Loucy (cell line): ENCODE measurements around the gene TCAIM.

Experiments used
- H2AFZ ChIP-seq: fragments of 200-600 bp; sonication (generic); 2 replicates; pipeline ENCODE4 v1.6.0; 2016; ENCODE audit warnings: antibody characterized with exemption, mild to moderate bottlenecking, low read length, moderate library complexity
- H3F3A ChIP-seq: fragments of 200-600 bp; 2 replicates; pipeline ENCODE4 v1.6.0; 2016; ENCODE audit warnings: antibody characterized with exemption, low read depth, mild to moderate bottlenecking
- H3K27me3 ChIP-seq: fragments of 200-600 bp; sonication (generic); 2 replicates; pipeline ENCODE4 v1.6.1; 2014; ENCODE audit warnings: low read length, mild to moderate bottlenecking; ENCODE audit not compliant: insufficient read depth, poor library complexity, severe bottlenecking
- H3K36me3 ChIP-seq: fragments of 200-600 bp; sonication (generic); 2 replicates; pipeline ENCODE4 v1.6.1; 2016; ENCODE audit warnings: low read length; ENCODE audit not compliant: insufficient read depth
- H3K4me1 ChIP-seq: fragments of 200-600 bp; sonication (generic); 2 replicates; pipeline ENCODE4 v1.5.1; 2014; ENCODE audit warnings: low read length, mild to moderate bottlenecking; ENCODE audit not compliant: insufficient read depth, poor library complexity, severe bottlenecking
- H3K4me2 ChIP-seq: fragments of 200-600 bp; sonication (generic); 2 replicates; pipeline ENCODE4 v1.6.0; 2014; ENCODE audit warnings: antibody characterized with exemption, low read length, low read depth, mild to moderate bottlenecking; ENCODE audit not compliant: poor library complexity, severe bottlenecking
- H3K4me3 ChIP-seq: fragments of 200-600 bp; sonication (generic); 2 replicates; pipeline ENCODE4 v1.5.1; 2014; ENCODE audit warnings: low read length, mild to moderate bottlenecking, mixed read lengths; ENCODE audit not compliant: poor library complexity, severe bottlenecking
- H3K79me2 ChIP-seq: fragments of 200-600 bp; sonication (generic); 2 replicates; pipeline ENCODE4 v1.6.1; 2014; ENCODE audit warnings: low read length; ENCODE audit not compliant: insufficient read depth
- H3K9ac ChIP-seq: fragments of 200-600 bp; sonication (generic); 2 replicates; pipeline ENCODE4 v1.6.0; 2014; ENCODE audit warnings: mild to moderate bottlenecking, low read depth, low read length, moderate library complexity; ENCODE audit not compliant: poor library complexity, severe bottlenecking
- H3K9me2 ChIP-seq: fragments of 200-600 bp; sonication (generic); replicated peaks from 2 replicates; pipeline ENCODE4 v1.6.1; 2016; ENCODE audit warnings: low read depth, low read length, mixed read lengths
- H3K9me3 ChIP-seq: fragments of 200-600 bp; sonication (generic); 2 replicates; pipeline ENCODE4 v1.6.1; 2014; ENCODE audit warnings: mild to moderate bottlenecking, antibody characterized with exemption, low read length, low read depth; ENCODE audit not compliant: insufficient read depth
- H4K20me1 ChIP-seq: fragments of 200-600 bp; sonication (generic); 2 replicates; pipeline ENCODE4 v1.6.0; 2014; ENCODE audit warnings: antibody characterized with exemption, low read length, mild to moderate bottlenecking; ENCODE audit not compliant: insufficient read depth, poor library complexity, severe bottlenecking
- CTCF ChIP-seq: fragments of 200-600 bp; sonication (generic); conservative IDR thresholded peaks from 2 replicates; pipeline ENCODE4 v1.5.1; 2014; ENCODE audit warnings: mild to moderate bottlenecking, antibody characterized with exemption, low read length
- EZH2phosphoT487 ChIP-seq: fragments of 200-600 bp; IDR thresholded peaks from 2 replicates; pipeline ENCODE4 v1.6.1; 2018; ENCODE audit warnings: antibody characterized with exemption, mild to moderate bottlenecking, moderate library complexity, borderline replicate concordance

TCAIM gene

GRCh38 chr3:44309500-44309899, 29.1 kb upstream of the TCAIM start:
- H3K9ac ChIP-seq = no peak overlapping the region
- 0 out of 2 replicates have a peak overlapping the region, but pooled peaks have one; percentile 52 for H2AFZ ChIP-seq
- no peaks in the 10 kb centered on the region for H3K79me2 ChIP-seq
- no peak overlapping the region for H3K4me3 ChIP-seq
- H3F3A ChIP-seq = no peaks in the 10 kb centered on the region
- H4K20me1 ChIP-seq = no peaks in the 10 kb centered on the region
- H3K36me3 ChIP-seq = no peaks in the 10 kb centered on the region
- no peaks in the 10 kb centered on the region for H3K27me3 ChIP-seq
- H3K9me2 ChIP-seq = no peaks in the 10 kb centered on the region
- TF ChIP-seq EZH2phosphoT487 = no peak
- TF ChIP-seq CTCF = no peak
- H3K4me1 ChIP-seq = peaks cover 5% of the 10 kb centered on the region
- no peaks in the 10 kb centered on the region for H3K9me3 ChIP-seq
- no peak overlapping the region for H3K4me2 ChIP-seq

- no peaks in the 10 kb centered on the region for H3K36me3 ChIP-seq
- H2AFZ ChIP-seq = no peak overlapping the region
- no peaks in the 10 kb centered on the region for H3F3A ChIP-seq
- H3K9ac ChIP-seq = no peak overlapping the region
- H4K20me1 ChIP-seq = no peaks in the 10 kb centered on the region
- no peaks in the 10 kb centered on the region for H3K27me3 ChIP-seq
- no peak overlapping the region for H3K4me3 ChIP-seq
- H3K79me2 ChIP-seq = no peaks in the 10 kb centered on the region
- no peaks in the 10 kb centered on the region for H3K9me2 ChIP-seq
- H3K4me2 ChIP-seq = no peak overlapping the region
- TF ChIP-seq CTCF (peak; percentile 47), EZH2phosphoT487 (no peak)
- H3K9me3 ChIP-seq = no peaks in the 10 kb centered on the region
- no peaks in the 10 kb centered on the region for H3K4me1 ChIP-seq
Observed at GRCh38 chr3:44318891-44319311, 19.7 kb upstream of the TCAIM start.

GRCh38 chr3:44321335-44321734, 17.2 kb upstream of the TCAIM start:
- Histone ChIP-seq H3K9ac (no peak overlapping the region), H3K79me2 (no peaks in the 10 kb centered on the region), H3K9me2 (no peaks in the 10 kb centered on the region), H3K4me1 (no peaks in the 10 kb centered on the region), H3F3A (peaks cover 5% of the 10 kb centered on the region; the same call in 1 of the 2 replicates), H3K4me3 (no peak overlapping the region), H3K4me2 (no peak overlapping the region), H3K27me3 (no peaks in the 10 kb centered on the region), H3K9me3 (peaks cover 4% of the 10 kb centered on the region; the same call in 1 of the 2 replicates), H4K20me1 (no peaks in the 10 kb centered on the region), H3K36me3 (no peaks in the 10 kb centered on the region), H2AFZ (no peak overlapping the region)
- TF ChIP-seq EZH2phosphoT487 = no peak

- TF ChIP-seq CTCF = peak; percentile 95
- no peak for TF ChIP-seq EZH2phosphoT487
- no peaks in the 10 kb centered on the region for H4K20me1 ChIP-seq
- H3K79me2 ChIP-seq = no peaks in the 10 kb centered on the region
- H3K9me2 ChIP-seq = no peaks in the 10 kb centered on the region
- H3F3A ChIP-seq = peaks cover 5% of the 10 kb centered on the region; the same call in 1 of the 2 replicates
- H3K9me3 ChIP-seq = peaks cover 6% of the 10 kb centered on the region; the same call in 1 of the 2 replicates
- H3K36me3 ChIP-seq = no peaks in the 10 kb centered on the region
- no peak overlapping the region for H3K9ac ChIP-seq
- H3K4me3 ChIP-seq = no peak overlapping the region
- H3K4me1 ChIP-seq = no peaks in the 10 kb centered on the region
- no peak overlapping the region for H3K4me2 ChIP-seq
- no peak overlapping the region for H2AFZ ChIP-seq
- no peaks in the 10 kb centered on the region for H3K27me3 ChIP-seq
Observed at GRCh38 chr3:44323341-44323955, 15.1 kb upstream of the TCAIM start.
